ENCODE results near the gene PAEP.

DNA sequence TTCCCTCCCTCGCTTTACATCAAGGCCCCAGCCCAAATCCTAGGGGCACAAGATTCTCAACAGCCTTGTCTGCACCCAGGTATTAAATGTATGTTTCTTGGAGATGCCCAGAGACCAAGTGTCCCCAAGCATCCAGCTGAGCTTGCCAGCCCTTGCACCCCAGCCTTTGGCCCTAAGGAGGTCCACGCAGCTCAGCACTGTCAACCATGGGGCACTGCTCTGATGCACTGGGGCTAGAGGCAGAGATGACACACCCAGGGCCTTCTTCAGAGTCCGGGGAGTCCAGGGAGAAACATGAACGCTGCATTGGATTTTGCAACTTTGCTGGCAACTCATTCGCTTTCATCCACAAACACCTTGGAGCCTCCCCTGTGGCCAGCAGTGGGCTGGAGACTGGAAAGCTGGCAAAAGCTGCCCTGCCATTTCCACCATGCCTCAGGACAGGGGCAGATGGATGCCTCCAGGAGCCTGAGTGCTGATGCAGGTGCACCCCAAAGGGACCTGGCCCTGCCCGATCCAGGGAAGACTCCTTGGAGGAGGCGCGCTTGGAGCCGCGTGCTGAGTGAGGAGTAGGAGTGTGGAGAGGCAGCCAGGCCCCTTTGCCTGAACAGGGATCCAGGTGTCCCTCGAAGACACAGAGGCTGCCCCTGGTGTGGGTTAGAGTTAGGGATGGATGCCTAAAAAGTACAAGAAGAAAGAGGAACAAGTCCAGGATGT, 19.3 kb downstream of the PAEP start:
- TF ChIP-seq, protein P1, sequence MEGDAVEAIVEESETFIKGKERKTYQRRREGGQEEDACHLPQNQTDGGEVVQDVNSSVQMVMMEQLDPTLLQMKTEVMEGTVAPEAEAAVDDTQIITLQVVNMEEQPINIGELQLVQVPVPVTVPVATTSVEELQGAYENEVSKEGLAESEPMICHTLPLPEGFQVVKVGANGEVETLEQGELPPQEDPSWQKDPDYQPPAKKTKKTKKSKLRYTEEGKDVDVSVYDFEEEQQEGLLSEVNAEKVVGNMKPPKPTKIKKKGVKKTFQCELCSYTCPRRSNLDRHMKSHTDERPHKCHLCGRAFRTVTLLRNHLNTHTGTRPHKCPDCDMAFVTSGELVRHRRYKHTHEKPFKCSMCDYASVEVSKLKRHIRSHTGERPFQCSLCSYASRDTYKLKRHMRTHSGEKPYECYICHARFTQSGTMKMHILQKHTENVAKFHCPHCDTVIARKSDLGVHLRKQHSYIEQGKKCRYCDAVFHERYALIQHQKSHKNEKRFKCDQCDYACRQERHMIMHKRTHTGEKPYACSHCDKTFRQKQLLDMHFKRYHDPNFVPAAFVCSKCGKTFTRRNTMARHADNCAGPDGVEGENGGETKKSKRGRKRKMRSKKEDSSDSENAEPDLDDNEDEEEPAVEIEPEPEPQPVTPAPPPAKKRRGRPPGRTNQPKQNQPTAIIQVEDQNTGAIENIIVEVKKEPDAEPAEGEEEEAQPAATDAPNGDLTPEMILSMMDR (IDR thresholded peaks at IDR 0.05; ENCODE audit: insufficient read depth, low read length): no peak
- TF ChIP-seq POLR2AphosphoS5 (IDR thresholded peaks at IDR 0.05; ENCODE audit: low read depth): no peak
- TF ChIP-seq GABPA (IDR thresholded peaks at IDR 0.05; ENCODE audit: low read depth): no peak
- TF ChIP-seq SPI1 (IDR thresholded peaks at IDR 0.05; ENCODE audit: borderline replicate concordance, low read depth): no peak
- TF ChIP-seq, protein P2, sequence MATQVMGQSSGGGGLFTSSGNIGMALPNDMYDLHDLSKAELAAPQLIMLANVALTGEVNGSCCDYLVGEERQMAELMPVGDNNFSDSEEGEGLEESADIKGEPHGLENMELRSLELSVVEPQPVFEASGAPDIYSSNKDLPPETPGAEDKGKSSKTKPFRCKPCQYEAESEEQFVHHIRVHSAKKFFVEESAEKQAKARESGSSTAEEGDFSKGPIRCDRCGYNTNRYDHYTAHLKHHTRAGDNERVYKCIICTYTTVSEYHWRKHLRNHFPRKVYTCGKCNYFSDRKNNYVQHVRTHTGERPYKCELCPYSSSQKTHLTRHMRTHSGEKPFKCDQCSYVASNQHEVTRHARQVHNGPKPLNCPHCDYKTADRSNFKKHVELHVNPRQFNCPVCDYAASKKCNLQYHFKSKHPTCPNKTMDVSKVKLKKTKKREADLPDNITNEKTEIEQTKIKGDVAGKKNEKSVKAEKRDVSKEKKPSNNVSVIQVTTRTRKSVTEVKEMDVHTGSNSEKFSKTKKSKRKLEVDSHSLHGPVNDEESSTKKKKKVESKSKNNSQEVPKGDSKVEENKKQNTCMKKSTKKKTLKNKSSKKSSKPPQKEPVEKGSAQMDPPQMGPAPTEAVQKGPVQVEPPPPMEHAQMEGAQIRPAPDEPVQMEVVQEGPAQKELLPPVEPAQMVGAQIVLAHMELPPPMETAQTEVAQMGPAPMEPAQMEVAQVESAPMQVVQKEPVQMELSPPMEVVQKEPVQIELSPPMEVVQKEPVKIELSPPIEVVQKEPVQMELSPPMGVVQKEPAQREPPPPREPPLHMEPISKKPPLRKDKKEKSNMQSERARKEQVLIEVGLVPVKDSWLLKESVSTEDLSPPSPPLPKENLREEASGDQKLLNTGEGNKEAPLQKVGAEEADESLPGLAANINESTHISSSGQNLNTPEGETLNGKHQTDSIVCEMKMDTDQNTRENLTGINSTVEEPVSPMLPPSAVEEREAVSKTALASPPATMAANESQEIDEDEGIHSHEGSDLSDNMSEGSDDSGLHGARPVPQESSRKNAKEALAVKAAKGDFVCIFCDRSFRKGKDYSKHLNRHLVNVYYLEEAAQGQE (IDR thresholded peaks at IDR 0.05; ENCODE audit: insufficient replicate concordance, low read depth): no peak

Measured in HL-60 (cell line).